Measurements from ENCODE around the gene SUSD4. TPM values are rescaled to one million over a fixed set of nuclear protein-coding genes. Genes with fewer than 3 reads are reported as not detected.

SUSD4 gene
- total and polyA plus RNA-seq, 2 experiments from 2014 or later, result 5.6 to 8.3 TPM

GRCh38 chr1:223221686-223222085, 142.3 kb downstream of the SUSD4 start:
- no peak for DNase-seq (ENCODE audit: low spot score)
- no peak overlapping the region for H2AFZ ChIP-seq
- no peaks in the 10 kb centered on the region for H3K9me3 ChIP-seq (ENCODE audit: low read depth)
- H3K9me2 ChIP-seq (replicated peaks; ENCODE audit: insufficient read depth), result no peaks in the 10 kb centered on the region
- no peaks in the 10 kb centered on the region for H3K4me1 ChIP-seq (ENCODE audit: insufficient read depth)
- H4K20me1 ChIP-seq (ENCODE audit: insufficient read depth, poor library complexity, severe bottlenecking), result no peaks in the 10 kb centered on the region
- H3K79me2 ChIP-seq, result no peaks in the 10 kb centered on the region
- TF ChIP-seq CTCF (IDR thresholded peaks at IDR 0.05; ENCODE audit: poor library complexity), result no peak
- TF ChIP-seq EZH2 (IDR thresholded peaks at IDR 0.05; ENCODE audit: borderline replicate concordance), result no peak
- no peak for TF ChIP-seq EZH2phosphoT487 (IDR thresholded peaks at IDR 0.05; ENCODE audit: low read depth, severe bottlenecking, unreplicated experiment)
- WGBS (ENCODE audit: low lambda C conversion rate, missing lambda C conversion rate), result 96% methylated on average over 8 of the region's 8 CpGs
- no peak overlapping the region for H3K4me2 ChIP-seq
- no peaks in the 10 kb centered on the region for H3K27me3 ChIP-seq
- H3K27ac ChIP-seq, result no peak overlapping the region
- no peak overlapping the region for H3K4me3 ChIP-seq
- H3K36me3 ChIP-seq (replicated peaks; ENCODE audit: insufficient read depth, low read depth), result no peaks in the 10 kb centered on the region

- Histone ChIP-seq H3K9me3 (ENCODE audit: low read depth) (no peaks in the 10 kb centered on the region), H3K9me2 (replicated peaks; ENCODE audit: insufficient read depth) (no peaks in the 10 kb centered on the region), H3K4me1 (ENCODE audit: insufficient read depth) (no peaks in the 10 kb centered on the region), H4K20me1 (ENCODE audit: insufficient read depth, poor library complexity, severe bottlenecking) (no peaks in the 10 kb centered on the region), H3K27me3 (no peaks in the 10 kb centered on the region), H3K4me3 (no peak overlapping the region), H3K4me2 (no peak overlapping the region), H3K79me2 (no peaks in the 10 kb centered on the region), H2AFZ (no peak overlapping the region), H3K27ac (no peak overlapping the region), H3K36me3 (replicated peaks; ENCODE audit: insufficient read depth, low read depth) (no peaks in the 10 kb centered on the region)
- TF ChIP-seq EZH2phosphoT487 (IDR thresholded peaks at IDR 0.05; ENCODE audit: low read depth, severe bottlenecking, unreplicated experiment) (no peak), CTCF (IDR thresholded peaks at IDR 0.05; ENCODE audit: poor library complexity) (no peak), EZH2 (IDR thresholded peaks at IDR 0.05; ENCODE audit: borderline replicate concordance) (no peak)
- DNase-seq (ENCODE audit: low spot score), result no peak
- 83% methylated on average over 4 of the region's 4 CpGs for WGBS (ENCODE audit: low lambda C conversion rate, missing lambda C conversion rate)
Measured at GRCh38 chr1:223219846-223220610, 143.9 kb downstream of the SUSD4 start.

- Histone ChIP-seq H3K9me3 (ENCODE audit: low read depth) (no peaks in the 10 kb centered on the region), H3K4me3 (no peak overlapping the region), H2AFZ (no peak overlapping the region), H3K79me2 (no peaks in the 10 kb centered on the region), H3K36me3 (replicated peaks; ENCODE audit: insufficient read depth, low read depth) (no peaks in the 10 kb centered on the region), H3K27ac (no peak overlapping the region), H4K20me1 (ENCODE audit: insufficient read depth, poor library complexity, severe bottlenecking) (no peaks in the 10 kb centered on the region), H3K4me1 (ENCODE audit: insufficient read depth) (no peaks in the 10 kb centered on the region), H3K9me2 (replicated peaks; ENCODE audit: insufficient read depth) (no peaks in the 10 kb centered on the region), H3K4me2 (no peak overlapping the region), H3K27me3 (no peaks in the 10 kb centered on the region)
- DNase-seq (ENCODE audit: low spot score), result no peak
- TF ChIP-seq CTCF (IDR thresholded peaks at IDR 0.05; ENCODE audit: poor library complexity) (no peak), EZH2 (IDR thresholded peaks at IDR 0.05; ENCODE audit: borderline replicate concordance) (no peak), EZH2phosphoT487 (IDR thresholded peaks at IDR 0.05; ENCODE audit: low read depth, severe bottlenecking, unreplicated experiment) (no peak)
Measured at GRCh38 chr1:223219318-223219635, 144.7 kb downstream of the SUSD4 start.

Data from hepatocyte (in vitro differentiated cells).